Pons (tissue), 1 donor: ENCODE measurements around the gene IQCC.
A peak's percentile ranks its signal among the peaks of the same experiment; 100 is the strongest.

Experiments
- DNase-seq: peaks from one replicate; pipeline ENCODE4 v3.0.0-alpha.2; 2016; ENCODE audit warnings: low spot score

The IQCC gene

DNA sequence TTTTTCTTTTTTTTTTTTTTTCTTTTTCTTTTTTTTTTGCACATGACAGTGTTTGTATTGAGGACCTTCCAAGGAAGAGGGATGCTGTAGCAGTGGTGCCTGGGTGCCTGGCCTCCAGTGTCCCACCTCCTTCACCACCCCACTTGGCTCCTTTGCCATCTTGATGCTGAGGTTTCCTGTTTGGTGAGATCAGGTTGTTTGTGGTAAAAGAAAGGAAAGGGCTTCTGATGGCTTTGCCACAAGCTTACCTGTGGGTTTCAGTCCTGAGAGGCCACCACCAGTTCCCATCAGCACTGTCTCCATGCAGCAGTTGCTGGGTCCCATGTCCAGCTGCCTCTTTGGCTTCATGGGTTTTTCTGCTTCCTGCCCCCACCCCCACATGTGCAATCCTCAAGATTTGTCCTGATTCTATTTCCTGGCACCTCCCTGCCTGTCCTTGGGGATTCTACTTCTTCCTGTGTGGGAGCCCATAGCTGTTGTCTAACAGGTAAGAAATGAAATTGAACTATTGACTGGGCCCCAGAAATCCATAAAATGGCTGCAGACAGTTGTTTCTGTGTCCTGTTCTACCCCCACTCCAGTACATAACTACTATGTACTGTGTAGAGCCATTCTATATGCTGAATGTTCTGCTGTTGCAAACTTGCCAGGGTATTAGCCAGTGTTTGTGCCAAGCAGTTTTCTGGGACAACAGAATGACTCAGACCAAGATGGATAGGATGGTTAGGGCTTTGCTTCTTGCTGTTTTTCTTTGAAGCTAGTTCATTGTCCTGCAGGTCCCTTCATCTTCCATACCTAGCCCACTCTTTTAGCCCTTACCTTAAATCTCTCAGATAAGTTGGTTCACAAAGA lies 9.3 kb upstream of the IQCC start:
- DNase-seq: no peak

DNA sequence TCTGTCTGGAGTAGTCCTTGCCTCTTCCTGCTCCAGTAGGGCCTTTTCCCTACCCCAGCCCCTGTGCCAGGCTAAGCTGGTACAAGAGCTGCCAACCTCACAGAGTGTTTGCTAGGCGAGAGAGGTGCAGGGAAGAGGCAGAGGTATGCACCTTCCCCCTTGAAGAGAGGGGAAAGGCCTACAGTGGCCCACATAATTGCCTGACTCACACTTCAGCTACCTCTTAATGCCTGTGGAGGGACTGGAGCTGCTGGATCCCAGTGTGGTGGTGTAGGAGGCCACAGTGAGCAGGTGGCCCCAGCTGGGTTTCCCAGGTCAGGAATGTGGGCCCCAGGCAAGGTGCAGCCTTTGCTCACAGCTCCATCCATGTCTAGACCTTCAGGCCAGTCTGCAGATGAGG lies 8.4 kb upstream of the IQCC start:
- no peak for DNase-seq

DNA sequence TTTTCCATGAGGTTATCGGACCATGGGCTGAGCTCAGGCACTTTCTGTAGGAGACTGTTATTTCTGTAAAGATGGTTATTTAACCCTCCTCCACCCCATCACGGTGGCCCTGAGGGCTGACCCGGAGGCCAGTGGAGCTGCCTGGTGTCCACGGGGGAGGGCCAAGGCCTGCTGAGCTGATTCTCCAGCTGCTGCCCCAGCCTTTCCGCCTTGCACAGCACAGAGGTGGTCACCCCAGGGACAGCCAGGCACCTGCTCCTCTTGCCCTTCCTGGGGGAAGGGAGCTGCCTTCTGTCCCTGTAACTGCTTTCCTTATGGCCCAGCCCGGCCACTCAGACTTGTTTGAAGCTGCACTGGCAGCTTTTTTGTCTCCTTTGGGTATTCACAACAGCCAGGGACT lies 7.6 kb upstream of the IQCC start:
- DNase-seq: no peak

DNA sequence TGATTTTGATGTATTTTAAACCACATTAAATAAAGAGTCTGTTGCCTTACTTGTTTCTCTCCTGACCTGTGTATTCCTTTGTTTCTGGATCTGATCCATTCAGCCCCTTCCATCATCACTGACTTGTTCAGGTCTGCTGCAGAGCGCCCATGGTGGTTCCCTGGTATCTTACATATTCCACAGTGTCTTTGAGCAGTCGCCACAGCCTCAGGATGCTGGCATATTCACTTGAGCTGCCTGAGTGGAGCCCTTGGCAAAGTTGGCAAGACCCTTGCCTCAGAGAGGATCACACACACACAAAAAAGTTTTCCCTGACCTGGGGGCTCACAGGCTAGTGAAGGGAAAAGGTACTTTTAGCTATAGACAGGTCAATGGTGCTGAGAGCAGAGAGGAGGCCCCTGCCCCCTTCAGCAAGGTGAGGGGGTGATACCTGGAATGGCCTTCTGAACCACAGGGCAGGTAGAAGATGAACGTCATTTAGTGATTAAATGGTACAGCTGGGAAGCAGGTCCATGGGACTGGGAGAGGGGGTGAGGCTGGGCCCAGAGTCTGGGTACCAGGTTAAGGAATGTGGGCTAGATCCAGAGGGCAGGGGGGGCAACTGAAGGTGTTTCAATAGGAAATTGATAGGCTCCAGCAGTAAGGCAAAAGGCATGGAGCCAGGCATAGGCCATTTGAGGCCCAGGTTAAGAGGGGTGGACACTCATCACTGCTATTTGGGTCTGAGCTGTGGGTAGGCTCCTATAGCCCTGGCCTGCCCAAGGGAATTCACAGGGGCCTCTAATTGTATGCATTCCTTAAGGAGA lies 7.0 kb upstream of the IQCC start:
- DNase-seq: no peak

DNA sequence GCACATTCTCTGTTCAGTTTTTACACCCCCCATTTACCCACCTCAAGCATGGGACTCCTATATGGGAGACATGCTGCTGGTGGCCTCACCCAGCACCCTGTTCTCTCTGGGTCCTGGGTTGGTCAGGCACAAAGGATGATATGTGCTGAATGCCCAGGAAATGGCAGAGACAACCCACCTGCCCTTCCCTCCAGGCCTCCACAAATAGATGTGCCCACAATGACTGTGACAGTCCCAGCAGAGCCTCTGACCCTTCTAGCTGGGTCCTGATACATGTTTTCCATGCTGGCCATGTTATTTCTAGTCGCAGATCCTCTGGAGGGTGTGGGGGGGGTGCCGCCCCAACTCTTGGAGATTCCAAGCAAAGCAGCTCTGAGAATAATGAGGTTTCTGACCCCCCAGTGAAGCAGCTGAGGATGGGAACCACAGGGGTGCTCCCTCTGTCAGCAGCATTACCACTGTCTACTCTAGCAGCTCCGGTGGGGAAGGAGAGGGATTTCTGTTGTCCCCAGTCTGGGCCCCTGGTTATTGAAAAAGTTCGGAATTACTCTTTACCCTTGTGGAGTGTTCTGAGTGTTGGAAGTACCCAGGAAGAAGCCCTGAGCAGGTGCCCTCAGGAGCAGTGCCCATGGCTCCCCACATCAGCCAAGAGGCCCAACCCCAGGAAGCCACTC lies 6.3 kb upstream of the IQCC start:
- no peak for DNase-seq

DNA sequence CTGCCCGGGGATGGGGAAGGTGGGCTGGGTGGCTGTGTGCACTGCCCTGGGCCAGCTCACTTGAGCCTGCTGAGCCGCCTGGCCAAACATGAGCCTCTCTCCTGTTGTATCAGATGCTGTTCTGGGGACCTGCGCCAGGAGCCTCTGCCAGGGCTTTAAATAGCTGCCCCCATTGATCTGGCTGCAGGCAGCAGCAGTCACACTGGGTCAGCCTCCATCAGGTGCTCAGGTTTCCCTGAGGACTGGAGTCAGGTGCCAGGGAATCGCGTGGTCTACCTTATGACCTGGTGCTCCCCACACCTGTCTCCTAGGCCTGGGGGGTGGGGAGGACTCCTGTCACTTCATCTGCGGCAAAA lies 5.8 kb upstream of the IQCC start:
- no peak for DNase-seq

DNA sequence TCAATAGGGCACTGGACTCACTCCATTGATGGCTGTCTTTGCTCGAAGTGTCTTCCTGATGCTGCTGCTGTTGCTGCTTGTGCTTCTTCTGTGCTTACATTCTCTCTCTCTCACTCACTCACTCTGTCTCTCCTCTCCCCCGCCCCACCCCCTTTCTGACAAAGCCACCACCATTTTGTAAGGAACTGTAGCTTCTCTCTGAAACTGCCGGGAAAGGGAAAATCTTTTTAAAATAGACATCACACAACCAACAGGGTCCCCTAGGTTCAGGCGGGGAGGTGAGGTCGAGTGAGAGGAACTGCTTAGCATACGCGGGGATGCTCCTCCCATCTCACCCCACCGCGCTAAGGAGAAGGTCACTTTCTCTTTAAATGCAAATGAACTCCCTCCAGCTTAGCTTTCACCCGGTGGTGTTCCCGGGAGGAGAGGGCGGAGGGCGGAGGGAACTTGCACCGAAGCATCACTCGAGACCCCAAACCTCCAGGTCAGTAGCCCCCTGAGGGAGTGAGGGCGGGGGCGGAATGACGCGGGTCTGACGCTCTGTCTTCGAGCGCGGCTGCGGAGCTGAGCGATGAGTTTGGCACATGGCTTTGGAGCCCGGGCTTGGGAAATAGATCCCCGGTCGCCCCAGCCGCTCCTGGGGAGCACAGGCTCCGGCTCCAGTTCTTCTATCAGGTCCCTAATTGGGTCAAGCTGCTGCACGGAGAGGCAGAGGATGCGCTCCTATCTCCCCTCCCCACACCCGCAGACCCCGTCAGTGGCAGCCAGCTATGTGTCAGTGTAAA lies 5.1 kb upstream of the IQCC start, which contains the start of gene CCDC28B:
Gene CCDC28B (plus strand): TSS at position 370 of the 785 bp plus-strand sequence. CDS start 1,341 bp downstream, outside the sequence.
- peak; percentile 56 for DNase-seq

DNA sequence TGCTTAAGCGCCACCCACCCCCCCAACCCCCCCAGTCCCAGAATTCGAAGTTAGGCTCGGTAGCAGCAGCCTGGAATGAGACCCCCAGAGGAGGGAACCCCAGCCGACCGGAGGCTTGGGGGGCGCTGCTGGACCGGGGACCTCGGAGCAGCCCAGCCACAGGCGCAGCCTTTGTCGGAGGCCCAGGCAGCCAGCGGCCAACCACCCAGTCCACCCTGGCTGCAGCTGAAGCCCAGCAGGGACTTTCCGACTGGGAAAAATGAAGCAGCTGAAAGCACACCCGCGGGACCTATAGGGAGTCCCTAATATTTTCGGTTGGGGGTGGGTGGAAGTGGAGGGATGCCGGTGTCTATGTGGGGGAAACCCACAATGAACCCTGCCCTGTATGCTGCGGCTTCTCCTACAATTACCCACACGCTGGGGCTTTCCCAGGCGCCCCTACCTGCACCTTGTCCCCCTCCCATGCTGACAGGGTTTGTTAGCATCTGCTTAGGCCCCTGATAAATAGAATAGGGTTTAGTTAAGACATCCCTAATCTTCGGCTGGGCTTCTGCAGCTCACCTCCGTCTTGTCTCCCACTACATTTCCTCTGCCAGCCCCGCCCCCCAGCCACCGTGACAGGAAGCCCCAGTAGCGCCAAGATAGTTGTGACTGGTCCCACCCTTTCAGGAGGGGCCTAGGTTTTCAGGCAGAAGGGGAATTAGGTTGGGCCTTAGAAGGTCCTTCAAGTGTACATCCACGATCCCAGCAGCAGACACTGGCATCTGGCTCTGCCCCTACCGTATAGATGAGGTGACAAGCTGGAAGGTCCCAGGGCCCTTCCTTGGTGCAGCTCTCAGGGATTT lies 4.2 kb upstream of the IQCC start:
- no peak for DNase-seq

DNA sequence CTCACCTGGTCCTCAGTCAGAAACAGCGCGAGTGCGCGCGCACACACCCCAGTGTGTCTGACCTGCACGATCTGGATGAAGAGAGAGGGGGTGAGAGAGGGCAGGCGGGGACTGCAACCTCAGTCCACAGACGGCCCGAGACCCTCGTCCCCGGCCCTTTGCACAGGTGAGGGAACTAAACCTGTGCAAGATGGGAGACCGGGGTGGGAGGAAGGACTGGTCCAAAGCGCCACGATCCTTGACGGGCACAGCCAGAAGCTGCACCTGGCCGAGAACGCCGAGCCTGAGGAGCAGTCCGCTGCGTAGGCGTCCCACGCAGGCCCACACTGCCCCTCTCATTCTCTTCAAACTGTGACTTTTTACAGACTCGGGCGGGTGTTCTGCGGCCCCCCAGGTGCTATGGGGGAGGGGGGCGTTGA lies 519 bp upstream of the IQCC start:
- DNase-seq: no peak

DNA sequence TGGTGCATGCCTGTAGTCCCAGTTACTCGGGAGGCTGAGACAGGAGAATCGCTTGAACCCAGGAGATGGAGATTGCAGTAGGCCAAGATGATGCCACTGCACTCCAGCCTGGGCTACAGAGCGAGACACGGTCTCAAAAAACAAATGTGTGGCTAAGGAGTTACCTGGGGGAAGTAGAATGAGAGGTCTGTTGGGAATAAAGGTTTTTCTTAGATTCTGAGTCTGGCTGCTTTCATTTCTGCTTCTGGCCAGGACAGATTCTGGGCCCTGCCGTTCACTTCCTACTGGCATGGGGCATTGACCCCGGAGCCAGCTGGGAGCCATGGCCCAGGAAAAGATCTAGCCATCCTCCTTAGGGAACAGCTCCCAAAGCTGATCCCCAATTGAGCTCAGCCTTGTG lies 3.0 kb downstream of the IQCC start:
- no peak for DNase-seq

DNA sequence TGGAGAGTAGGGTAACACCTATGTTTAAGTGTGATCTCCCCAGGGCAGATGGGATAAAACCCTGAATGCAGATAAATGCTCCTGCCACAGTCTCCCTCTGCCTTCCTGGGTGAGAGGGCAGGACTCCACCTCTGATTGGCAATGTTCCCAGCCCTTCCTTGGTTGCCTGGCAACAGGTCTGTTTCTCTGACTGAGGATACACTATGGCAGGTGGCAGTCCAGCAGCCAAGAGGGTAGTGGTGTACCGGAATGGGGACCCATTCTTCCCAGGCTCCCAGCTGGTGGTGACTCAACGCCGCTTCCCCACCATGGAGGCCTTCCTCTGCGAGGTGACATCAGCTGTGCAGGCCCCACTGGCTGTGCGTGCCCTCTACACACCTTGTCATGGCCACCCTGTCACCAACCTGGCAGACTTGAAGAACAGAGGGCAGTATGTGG lies 3.4 kb downstream of the IQCC start, which contains the start of gene DCDC2B:
Gene DCDC2B (plus strand): TSS at position 199 of the 438 bp plus-strand sequence. CDS start 5 bp downstream, at position 204.
- no peak for DNase-seq

DNA sequence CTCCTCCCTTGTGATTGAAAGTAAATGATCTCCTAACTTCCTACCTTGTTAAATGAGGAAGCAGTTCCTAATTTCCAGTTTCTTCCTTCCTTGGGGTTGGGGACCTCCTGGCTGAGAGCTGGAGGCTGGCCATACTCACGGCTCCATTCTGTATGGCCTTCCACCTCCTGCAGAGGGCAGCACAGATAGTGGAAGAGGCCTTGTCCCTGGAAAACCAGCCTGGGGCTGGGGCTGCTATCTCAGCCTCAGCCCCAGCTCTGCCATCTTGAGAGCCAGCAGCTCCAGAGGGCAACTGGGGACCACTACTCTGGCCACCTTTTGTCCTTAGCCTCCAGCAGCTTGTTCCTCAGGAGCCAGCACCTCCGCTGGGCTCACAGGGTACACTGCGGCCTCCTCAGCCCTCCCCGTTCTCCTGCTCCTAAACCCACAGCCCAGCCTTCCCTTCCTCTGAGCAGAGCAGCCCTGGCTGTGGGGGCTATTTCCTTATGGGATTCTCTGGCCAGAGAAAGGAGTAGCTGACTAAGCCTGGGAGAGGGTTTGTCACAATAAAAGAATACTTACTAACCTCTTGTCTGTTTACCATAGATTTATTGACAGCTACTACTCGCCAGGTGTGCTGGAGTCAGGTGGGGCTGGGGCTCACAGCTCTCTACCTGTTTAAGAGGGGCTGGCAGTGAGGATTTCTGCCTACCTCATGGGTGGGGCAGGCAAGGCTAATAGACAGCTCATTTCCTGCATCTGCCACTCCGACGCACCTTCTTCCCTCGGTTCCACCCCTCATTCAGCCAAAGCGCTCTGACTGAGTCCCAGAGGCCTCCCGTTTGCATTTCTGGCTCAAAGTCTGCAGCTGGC lies 10.4 kb downstream of the IQCC start:
- peak; percentile 74 for DNase-seq

DNA sequence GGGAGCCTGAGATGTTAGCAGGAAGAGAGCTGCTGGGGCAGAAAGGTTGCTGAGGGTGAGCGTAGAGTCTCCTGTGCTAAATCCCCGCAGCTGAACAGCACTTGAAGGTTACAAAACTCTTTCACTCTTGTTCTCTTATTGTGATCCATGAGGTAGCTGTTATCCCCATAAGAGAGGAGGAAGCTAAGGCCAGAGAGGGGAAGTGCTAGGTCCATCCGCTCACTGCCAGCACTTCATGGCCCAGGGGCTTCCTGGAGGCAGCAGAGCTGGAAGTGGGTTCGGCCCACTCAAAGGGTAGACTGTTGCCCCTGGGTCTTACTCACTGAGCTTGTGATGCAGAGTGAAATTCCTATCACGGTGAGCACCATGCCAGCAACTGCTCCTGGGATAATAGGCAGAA lies 11.1 kb downstream of the IQCC start:
- DNase-seq: no peak

DNA sequence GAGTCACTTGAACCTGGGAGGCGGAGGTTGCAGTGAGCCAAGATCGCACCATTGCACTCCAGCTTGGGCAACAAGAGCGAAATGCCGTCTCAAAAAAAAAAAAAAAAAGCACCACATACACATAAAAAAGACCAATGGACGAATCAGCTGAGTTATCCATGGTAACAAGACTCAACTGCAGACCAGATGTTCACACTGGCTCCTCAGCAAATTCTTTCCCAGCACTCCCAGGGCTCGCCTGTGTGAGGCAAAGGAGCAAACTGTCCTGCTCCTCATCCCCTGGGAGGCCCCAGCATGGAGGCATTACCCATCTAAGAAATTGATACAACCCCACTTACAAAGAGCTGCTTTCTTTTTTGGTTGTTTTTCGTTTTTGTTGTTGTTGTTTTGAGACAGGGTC lies 13.6 kb downstream of the IQCC start:
- no peak for DNase-seq

DNA sequence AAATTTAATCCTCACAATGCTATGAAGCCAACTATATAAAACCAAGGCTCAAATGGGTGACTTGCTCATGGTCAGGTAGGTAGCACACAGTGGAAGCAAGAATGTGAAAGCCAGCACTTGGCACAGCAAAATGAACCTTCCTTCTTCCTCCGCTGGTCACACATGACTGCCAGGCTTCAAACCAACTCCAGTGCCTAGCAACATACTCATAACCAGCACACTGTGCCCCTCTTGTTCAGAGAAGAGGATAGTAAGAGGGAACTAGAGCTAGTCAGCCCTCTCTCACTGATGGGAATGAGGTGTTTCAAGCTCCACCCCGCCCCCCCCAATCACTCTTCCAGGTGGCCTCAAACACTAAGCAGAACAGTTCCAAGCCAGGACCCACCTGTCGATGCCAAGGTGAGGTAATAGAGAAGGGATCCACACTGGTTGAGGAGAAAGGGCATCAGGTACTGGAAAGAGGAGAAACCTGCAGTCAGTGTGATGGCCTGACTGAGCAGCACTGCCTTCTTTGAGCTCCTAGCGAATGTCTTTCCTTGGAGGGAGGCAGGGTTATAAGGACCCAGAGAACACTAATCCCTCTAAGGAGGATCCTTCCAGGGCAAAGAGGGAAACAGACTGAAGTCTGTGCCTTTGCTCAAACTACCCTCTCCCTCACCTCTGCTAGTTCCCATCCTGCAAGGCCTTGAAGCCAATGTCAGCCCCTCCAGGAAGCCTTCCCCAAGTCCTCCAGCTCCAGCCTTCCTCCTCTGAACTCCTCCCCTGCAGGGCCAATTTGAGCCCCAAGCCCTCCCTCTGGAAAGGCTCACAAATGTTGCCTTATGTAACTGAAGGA lies 15.5 kb downstream of the IQCC start:
- DNase-seq: no peak

DNA sequence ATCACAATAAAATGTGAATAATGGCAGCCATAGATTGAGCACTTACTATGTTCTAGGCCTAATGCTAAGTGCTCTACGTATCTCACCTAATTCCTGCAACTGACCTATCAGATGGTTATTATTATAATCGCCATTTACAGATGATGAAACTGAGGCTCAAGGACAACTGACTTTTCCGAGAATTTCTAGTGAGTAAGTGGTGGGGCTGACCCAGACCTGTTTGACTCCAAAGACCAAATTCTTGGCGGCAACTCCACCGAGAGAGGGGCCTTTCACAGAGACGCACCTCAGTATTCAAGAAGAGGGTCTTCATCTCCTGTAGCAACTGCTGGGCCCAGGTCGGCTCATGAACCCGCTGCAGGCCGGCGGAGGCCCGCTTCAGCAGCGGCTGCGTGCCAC lies 16.1 kb downstream of the IQCC start:
- no peak for DNase-seq

DNA sequence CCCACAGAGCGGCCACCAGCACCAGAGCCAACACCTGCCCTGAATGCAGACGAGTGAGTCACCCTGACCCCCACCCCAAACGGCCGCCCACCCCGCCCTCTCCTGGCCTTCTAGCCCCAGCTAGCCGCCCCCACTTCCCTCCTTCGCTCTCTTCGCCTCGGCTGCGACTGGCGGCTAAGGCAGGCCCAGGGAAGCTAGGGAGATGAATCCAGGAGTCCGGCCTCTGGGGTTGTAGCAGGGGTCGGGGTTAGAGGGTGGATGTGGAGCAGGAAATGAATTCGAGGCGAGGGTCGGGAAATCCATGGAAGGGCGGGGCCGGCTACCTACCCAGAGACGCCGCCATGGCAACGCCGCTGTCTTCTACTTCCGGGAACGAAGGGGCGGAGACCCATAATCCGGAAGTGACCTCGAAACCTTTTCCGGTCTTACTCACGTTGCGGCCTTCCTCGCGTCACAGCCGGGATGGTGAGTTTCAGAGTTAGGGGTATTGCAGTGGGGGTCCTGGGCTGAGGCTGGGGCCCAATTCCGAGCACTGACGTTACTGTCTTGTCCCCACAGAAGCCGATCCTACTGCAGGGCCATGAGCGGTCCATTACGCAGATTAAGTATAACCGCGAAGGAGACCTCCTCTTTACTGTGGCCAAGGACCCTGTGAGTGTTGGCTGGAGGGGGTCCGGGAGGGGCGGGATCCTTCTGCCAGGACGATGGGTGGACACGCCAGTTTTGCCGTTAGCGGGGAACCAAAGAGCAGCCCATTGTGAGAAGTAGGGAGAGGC lies 16.7 kb downstream of the IQCC start, which contains the start of the genes EIF3I and TMEM234:
Gene EIF3I (plus strand): TSS at position 428 of the 776 bp plus-strand sequence. CDS start 35 bp downstream, at position 463.
Gene TMEM234 (minus strand): TSS at position 374 of the 776 bp plus-strand sequence. CDS start 31 bp downstream, at position 343.
- peak; percentile 94 for DNase-seq

DNA sequence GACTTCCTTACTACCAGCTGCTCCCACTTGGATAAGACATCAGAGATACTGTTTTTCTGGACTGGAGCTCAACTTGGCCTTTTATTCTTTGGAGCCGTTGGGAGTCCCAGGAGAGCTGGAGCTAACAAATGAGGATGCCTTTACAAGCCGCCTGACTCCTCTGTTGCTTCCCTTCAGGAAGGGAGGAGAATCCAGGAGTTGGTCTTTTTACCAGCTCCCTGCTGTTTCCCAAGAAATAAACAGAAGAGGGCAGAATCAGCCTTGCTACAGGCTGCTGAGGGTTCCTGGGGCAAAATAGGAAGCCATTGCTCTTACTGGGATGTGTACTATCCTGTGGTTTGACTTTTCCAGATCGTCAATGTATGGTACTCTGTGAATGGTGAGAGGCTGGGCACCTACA lies 18.2 kb downstream of the IQCC start:
- DNase-seq: no peak
